HepG2 (cell line): Measurements from ENCODE around the gene PLOD2. TPM values are rescaled to one million over a fixed set of nuclear protein-coding genes. Genes with fewer than 3 reads are reported as not detected.

Source experiments
- DNMT1 ChIP-seq: sonication (generic); formaldehyde crosslinking; IDR thresholded peaks from 2 replicates; pipeline ENCODE4 v1.5.1; 2020; ENCODE audit warnings: mild to moderate bottlenecking, missing genetic modification reagents
- EEA1 ChIP-seq: sonication (generic); formaldehyde crosslinking; IDR thresholded peaks from 2 replicates; pipeline ENCODE4 v1.5.1; 2020; ENCODE audit warnings: mild to moderate bottlenecking, missing genetic modification reagents, borderline replicate concordance
- GATAD2A ChIP-seq: IDR thresholded peaks from 2 replicates; pipeline ENCODE4 v1.6.1; 2016
- HINFP ChIP-seq: sonication (generic); formaldehyde crosslinking; IDR thresholded peaks from 2 replicates; pipeline ENCODE4 v1.4.0; 2020; ENCODE audit warnings: low read depth, mild to moderate bottlenecking, missing genetic modification reagents
- HNF4A ChIP-seq: sonication (generic); formaldehyde crosslinking; IDR thresholded peaks from 2 replicates; pipeline ENCODE4 v1.4.0; 2020; ENCODE audit warnings: missing genetic modification reagents
- HOXA5 ChIP-seq: sonication (generic); formaldehyde crosslinking; IDR thresholded peaks from 2 replicates; pipeline ENCODE4 v1.4.0; 2020; ENCODE audit warnings: missing genetic modification reagents
- POGZ ChIP-seq: sonication (generic); formaldehyde crosslinking; IDR thresholded peaks from 2 replicates; pipeline ENCODE4 v1.4.0; 2020; ENCODE audit warnings: mild to moderate bottlenecking, missing genetic modification reagents
- SAP130 ChIP-seq: IDR thresholded peaks from 2 replicates; pipeline ENCODE4 v1.6.1; 2016; ENCODE audit warnings: low read depth
- ZC3H4 ChIP-seq: sonication (generic); formaldehyde crosslinking; IDR thresholded peaks from 2 replicates; pipeline ENCODE4 v1.4.0; 2020; ENCODE audit warnings: missing genetic modification reagents, borderline replicate concordance
- ZNF740 ChIP-seq: sonication (generic); formaldehyde crosslinking; IDR thresholded peaks from 2 replicates; pipeline ENCODE4 v1.4.0; 2020; ENCODE audit warnings: missing genetic modification reagents
- ZSCAN20 ChIP-seq: sonication (generic); formaldehyde crosslinking; IDR thresholded peaks from 2 replicates; pipeline ENCODE4 v1.4.0; 2020; ENCODE audit warnings: missing genetic modification reagents, mild to moderate bottlenecking, borderline replicate concordance
- polyA plus RNA-seq, 8 experiments: library from polyadenylated mRNA; depleted of rRNA in 3 of 8; stranded (reverse) in 7 of 8; unstranded in 1 of 8; fragments of >200 nt; fragmentation: Illumina TruSeq in 4 of 8; extraction: Trizol in 4 of 8; gene quantifications; 2 replicates each; pipeline versions ENCODE4 v1.2.1 to v1.2.3, GENCODE V29; 2011 to 2016; ENCODE audit warnings: low read depth in 4 of 8, missing spikeins in 1 of 8, mixed read lengths in 1 of 8; ENCODE audit not compliant: insufficient read depth in 1 of 8
- total RNA-seq, 5 experiments: library from RNA; depleted of rRNA; stranded (reverse); fragments of >200 nt; fragmentation: Illumina TruSeq; extraction: Trizol; gene quantifications; 2 replicates each; pipeline ENCODE4 v1.2.3, GENCODE V29; 2016; ENCODE audit warnings: low read depth in 1 of 5
- TF ChIP-seq, protein P1 (sequence below): sonication (generic); formaldehyde crosslinking; conservative IDR thresholded peaks from 2 replicates; pipeline ENCODE4 v1.4.0; 2020; ENCODE audit warnings: mild to moderate bottlenecking, missing genetic modification reagents, moderate library complexity
- TF ChIP-seq, protein P2 (sequence below): sonication (generic); formaldehyde crosslinking; IDR thresholded peaks from one replicate; pipeline ENCODE4 v1.5.1; 2020; ENCODE audit warnings: mild to moderate bottlenecking, missing genetic modification reagents; ENCODE audit errors: not compliant biosample characterization

Gene PLOD2
- total and polyA plus RNA-seq, 2 of the 13 experiments (the other 11 are each of a cell fraction or from before 2014, with no cell fraction given): 107 to 161 TPM

DNA sequence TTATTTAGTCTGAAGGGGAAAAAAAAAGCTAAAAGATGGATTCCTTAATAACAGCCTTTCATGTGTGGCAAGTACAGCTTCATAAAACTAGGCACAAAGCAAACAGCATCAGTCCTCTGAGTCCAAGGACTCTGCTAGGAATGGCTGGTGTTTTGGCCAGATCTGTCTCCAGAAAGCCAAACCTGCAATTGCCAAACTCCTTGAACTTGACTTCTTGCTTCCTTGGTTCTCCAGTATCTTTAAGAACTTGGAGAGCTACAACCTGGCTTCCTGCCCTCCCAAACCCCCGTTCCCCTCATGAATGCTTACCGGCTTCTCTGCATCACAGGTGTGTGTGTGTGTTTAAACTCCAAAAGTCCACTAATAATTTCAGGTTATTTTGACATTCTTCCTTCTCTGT is 1.6 kb upstream of the PLOD2 start (continued):
- no peak for TF ChIP-seq HINFP
- TF ChIP-seq, protein P1, sequence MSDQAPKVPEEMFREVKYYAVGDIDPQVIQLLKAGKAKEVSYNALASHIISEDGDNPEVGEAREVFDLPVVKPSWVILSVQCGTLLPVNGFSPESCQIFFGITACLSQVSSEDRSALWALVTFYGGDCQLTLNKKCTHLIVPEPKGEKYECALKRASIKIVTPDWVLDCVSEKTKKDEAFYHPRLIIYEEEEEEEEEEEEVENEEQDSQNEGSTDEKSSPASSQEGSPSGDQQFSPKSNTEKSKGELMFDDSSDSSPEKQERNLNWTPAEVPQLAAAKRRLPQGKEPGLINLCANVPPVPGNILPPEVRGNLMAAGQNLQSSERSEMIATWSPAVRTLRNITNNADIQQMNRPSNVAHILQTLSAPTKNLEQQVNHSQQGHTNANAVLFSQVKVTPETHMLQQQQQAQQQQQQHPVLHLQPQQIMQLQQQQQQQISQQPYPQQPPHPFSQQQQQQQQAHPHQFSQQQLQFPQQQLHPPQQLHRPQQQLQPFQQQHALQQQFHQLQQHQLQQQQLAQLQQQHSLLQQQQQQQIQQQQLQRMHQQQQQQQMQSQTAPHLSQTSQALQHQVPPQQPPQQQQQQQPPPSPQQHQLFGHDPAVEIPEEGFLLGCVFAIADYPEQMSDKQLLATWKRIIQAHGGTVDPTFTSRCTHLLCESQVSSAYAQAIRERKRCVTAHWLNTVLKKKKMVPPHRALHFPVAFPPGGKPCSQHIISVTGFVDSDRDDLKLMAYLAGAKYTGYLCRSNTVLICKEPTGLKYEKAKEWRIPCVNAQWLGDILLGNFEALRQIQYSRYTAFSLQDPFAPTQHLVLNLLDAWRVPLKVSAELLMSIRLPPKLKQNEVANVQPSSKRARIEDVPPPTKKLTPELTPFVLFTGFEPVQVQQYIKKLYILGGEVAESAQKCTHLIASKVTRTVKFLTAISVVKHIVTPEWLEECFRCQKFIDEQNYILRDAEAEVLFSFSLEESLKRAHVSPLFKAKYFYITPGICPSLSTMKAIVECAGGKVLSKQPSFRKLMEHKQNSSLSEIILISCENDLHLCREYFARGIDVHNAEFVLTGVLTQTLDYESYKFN: peak; percentile 37; the same call in 1 of the 2 replicates
- TF ChIP-seq HOXA5 (CRISPR knock-in tag): no peak
- TF ChIP-seq, protein P2, sequence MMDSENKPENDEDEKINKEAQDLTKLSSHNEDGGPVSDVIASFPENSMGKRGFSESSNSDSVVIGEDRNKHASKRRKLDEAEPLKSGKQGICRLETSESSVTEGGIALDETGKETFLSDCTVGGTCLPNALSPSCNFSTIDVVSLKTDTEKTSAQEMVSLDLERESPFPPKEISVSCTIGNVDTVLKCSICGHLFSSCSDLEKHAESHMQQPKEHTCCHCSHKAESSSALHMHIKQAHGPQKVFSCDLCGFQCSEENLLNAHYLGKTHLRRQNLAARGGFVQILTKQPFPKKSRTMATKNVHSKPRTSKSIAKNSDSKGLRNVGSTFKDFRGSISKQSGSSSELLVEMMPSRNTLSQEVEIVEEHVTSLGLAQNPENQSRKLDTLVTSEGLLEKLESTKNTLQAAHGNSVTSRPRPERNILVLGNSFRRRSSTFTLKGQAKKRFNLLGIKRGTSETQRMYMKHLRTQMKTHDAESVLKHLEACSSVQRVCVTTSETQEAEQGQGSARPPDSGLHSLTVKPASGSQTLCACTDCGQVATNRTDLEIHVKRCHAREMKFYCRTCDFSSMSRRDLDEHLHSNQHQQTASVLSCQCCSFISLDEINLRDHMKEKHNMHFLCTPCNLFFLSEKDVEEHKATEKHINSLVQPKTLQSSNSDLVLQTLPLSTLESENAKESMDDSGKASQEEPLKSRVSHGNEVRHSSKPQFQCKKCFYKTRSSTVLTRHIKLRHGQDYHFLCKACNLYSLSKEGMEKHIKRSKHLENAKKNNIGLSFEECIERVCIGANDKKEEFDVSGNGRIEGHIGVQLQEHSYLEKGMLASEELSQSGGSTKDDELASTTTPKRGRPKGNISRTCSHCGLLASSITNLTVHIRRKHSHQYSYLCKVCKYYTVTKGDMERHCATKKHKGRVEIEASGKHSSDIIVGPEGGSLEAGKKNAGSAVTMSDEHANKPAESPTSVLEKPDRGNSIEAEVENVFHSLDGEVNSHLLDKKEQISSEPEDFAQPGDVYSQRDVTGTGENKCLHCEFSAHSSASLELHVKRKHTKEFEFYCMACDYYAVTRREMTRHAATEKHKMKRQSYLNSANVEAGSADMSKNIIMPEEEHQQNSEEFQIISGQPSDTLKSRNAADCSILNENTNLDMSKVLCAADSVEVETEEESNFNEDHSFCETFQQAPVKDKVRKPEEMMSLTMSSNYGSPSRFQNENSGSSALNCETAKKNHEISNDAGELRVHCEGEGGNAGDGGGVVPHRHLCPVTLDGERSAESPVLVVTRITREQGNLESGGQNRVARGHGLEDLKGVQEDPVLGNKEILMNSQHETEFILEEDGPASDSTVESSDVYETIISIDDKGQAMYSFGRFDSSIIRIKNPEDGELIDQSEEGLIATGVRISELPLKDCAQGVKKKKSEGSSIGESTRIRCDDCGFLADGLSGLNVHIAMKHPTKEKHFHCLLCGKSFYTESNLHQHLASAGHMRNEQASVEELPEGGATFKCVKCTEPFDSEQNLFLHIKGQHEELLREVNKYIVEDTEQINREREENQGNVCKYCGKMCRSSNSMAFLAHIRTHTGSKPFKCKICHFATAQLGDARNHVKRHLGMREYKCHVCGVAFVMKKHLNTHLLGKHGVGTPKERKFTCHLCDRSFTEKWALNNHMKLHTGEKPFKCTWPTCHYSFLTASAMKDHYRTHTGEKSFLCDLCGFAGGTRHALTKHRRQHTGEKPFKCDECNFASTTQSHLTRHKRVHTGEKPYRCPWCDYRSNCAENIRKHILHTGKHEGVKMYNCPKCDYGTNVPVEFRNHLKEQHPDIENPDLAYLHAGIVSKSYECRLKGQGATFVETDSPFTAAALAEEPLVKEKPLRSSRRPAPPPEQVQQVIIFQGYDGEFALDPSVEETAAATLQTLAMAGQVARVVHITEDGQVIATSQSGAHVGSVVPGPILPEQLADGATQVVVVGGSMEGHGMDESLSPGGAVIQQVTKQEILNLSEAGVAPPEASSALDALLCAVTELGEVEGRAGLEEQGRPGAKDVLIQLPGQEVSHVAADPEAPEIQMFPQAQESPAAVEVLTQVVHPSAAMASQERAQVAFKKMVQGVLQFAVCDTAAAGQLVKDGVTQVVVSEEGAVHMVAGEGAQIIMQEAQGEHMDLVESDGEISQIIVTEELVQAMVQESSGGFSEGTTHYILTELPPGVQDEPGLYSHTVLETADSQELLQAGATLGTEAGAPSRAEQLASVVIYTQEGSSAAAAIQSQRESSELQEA (CRISPR knock-in tag): no peak
- no peak for TF ChIP-seq DNMT1
- TF ChIP-seq ZNF740: no peak
- peak; percentile 23; the same call in 1 of the 2 replicates for TF ChIP-seq GATAD2A (CRISPR knock-in tag)
- peak; percentile 34 for TF ChIP-seq HNF4A (CRISPR knock-in tag)
- no peak for TF ChIP-seq ZC3H4 (CRISPR knock-in tag)
- peak; percentile 28; the same call in 1 of the 2 replicates for TF ChIP-seq SAP130 (CRISPR knock-in tag)
- TF ChIP-seq ZSCAN20 (CRISPR knock-in tag): no peak
- no peak for TF ChIP-seq EEA1 (CRISPR knock-in tag)
- 0 out of 2 replicates have a peak, but pooled peaks have one; percentile 27 for TF ChIP-seq POGZ (CRISPR knock-in tag)
